Breast epithelium (tissue), 3 donors: ENCODE data around the gene LCLAT1.

Source experiments
- POLR2A ChIP-seq: fragments of 450-650 bp; IDR thresholded peaks from one replicate; pipeline ENCODE4 v1.6.1; 2016; ENCODE audit warnings: antibody characterized with exemption, mild to moderate bottlenecking, moderate library complexity
- POLR2AphosphoS5 ChIP-seq, 3 donors: sonication (generic); formaldehyde crosslinking; IDR thresholded peaks; one replicate each; pipeline ENCODE4 v1.6.1; 2017; ENCODE audit warnings: antibody characterized with exemption in 3 of 3
- TF ChIP-seq, protein P1 (sequence below), 3 donors: fragments of 450-650 bp; IDR thresholded peaks; one replicate each; pipeline ENCODE4 v1.5.1; 2016 to 2017; ENCODE audit warnings: antibody characterized with exemption in 3 of 3, mild to moderate bottlenecking in 3 of 3, moderate library complexity in 3 of 3

DNA sequence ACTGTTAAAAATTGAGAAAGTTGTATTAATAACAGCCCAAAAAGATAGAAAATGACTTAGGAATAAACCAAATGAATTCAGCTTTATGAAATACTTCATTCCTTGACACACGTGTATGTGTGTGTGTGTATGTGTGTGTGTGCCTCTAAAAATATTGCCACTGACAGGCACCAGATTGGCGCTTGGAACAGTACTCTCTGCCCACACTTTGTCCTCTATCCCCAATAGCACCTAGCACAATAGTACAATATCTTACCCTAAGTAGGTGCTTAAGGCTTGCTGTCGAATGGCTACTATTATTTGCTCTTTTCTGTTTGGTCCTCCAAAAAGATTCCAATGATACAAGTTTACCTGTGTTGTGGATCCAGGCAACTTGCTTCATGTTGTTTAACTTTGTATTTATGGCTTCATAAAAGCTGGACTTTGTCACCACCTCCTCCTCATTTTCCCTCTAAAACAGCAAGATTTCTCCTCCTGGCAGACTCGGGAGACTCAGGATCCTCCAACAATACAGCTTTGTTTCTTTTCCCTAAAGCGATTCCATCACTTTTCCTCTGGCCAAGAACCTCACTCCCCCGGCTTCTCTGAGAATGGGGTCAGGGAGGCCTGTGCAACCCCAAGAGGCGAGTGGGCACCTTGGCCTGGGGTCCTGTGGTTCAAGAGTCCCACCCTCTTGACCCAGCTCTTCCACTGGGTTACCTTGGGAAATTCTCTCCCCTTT, 43.3 kb upstream of the LCLAT1 start:
- TF ChIP-seq POLR2A (no peak), POLR2AphosphoS5 (IDR thresholded peaks at IDR 0.05) (no peak)
- TF ChIP-seq, protein P1, sequence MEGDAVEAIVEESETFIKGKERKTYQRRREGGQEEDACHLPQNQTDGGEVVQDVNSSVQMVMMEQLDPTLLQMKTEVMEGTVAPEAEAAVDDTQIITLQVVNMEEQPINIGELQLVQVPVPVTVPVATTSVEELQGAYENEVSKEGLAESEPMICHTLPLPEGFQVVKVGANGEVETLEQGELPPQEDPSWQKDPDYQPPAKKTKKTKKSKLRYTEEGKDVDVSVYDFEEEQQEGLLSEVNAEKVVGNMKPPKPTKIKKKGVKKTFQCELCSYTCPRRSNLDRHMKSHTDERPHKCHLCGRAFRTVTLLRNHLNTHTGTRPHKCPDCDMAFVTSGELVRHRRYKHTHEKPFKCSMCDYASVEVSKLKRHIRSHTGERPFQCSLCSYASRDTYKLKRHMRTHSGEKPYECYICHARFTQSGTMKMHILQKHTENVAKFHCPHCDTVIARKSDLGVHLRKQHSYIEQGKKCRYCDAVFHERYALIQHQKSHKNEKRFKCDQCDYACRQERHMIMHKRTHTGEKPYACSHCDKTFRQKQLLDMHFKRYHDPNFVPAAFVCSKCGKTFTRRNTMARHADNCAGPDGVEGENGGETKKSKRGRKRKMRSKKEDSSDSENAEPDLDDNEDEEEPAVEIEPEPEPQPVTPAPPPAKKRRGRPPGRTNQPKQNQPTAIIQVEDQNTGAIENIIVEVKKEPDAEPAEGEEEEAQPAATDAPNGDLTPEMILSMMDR (IDR thresholded peaks at IDR 0.05): no peak
